Astrocyte of the cerebellum (primary cell): Measurements from ENCODE around the gene SIAE.

Source experiments
- DNase-seq: peaks from one replicate; pipeline ENCODE4 v3.0.0-alpha.2; 2011; ENCODE audit warnings: low read depth
- H3K4me3 ChIP-seq: 2 replicates; pipeline ENCODE4 v1.5.1; 2011; ENCODE audit warnings: mild to moderate bottlenecking, low read depth, low read length, moderate library complexity
- CTCF ChIP-seq: IDR thresholded peaks from 2 replicates; pipeline ENCODE4 v1.5.1; 2012; ENCODE audit warnings: low read length, low read depth, moderate library complexity, mild to moderate bottlenecking; ENCODE audit errors: missing control alignments
- in situ Hi-C: cut with HindIII; loops from 2 replicates; pipeline ENCODE4 v1.10.0; 2017; ENCODE audit warnings: low sequenced_read_pairs

SIAE gene

GRCh38 chr11:124658501-124658900 lies 15.0 kb downstream of the SIAE start:
- in situ Hi-C loops, result no loop called here
- no peak overlapping the region for H3K4me3 ChIP-seq
- no peak for DNase-seq
- TF ChIP-seq CTCF, result no peak

GRCh38 chr11:124657904-124658303 lies 15.6 kb downstream of the SIAE start:
- in situ Hi-C loops, result no loop called here
- peak; percentile 42 for DNase-seq
- TF ChIP-seq CTCF, result no peak
- H3K4me3 ChIP-seq, result no peak overlapping the region

- no peak for TF ChIP-seq CTCF
- DNase-seq, result no peak
- no peak overlapping the region for H3K4me3 ChIP-seq
- in situ Hi-C loops, result no loop called here
Observed at GRCh38 chr11:124656774-124657630, 16.5 kb downstream of the SIAE start.

GRCh38 chr11:124648610-124649009 lies 24.9 kb downstream of the SIAE start:
- no peak for DNase-seq
- H3K4me3 ChIP-seq, result no peak overlapping the region
- TF ChIP-seq CTCF, result no peak
- in situ Hi-C loops, result no loop called here

GRCh38 chr11:124646148-124646547 lies 27.4 kb downstream of the SIAE start:
- H3K4me3 ChIP-seq, result no peak overlapping the region
- no peak for DNase-seq
- in situ Hi-C loops, result no loop called here
- TF ChIP-seq CTCF, result no peak

GRCh38 chr11:124644426-124645280 lies 28.9 kb downstream of the SIAE start:
- peak; percentile 71 for TF ChIP-seq CTCF
- in situ Hi-C loops, result no loop called here
- no peak overlapping the region for H3K4me3 ChIP-seq
- DNase-seq, result peak; percentile 88
